NCI-H1417 treated with DMSO at 0.1 percent for 48 hours (cell line): ENCODE measurements around the gene TLCD3B.
"Not testable (repeated sequence)": the region's sequence is repeated elsewhere in the genome, so short reads cannot be mapped to it uniquely, and the experiment has no call there.

ENCODE experiments used
- DNase-seq: peaks from one replicate; lab custom pipeline; 2025; lab: John Stamatoyannopoulos, UW

Gene TLCD3B

GRCh38 chr16:30025574-30025973 lies 5.5 kb downstream of the TLCD3B start:
- no peak for DNase-seq

GRCh38 chr16:30025156-30025555 lies 5.9 kb downstream of the TLCD3B start:
- no peak for DNase-seq

- DNase-seq = no peak
Measured at GRCh38 chr16:30024451-30024850, 6.6 kb downstream of the TLCD3B start.

- DNase-seq = no peak
Measured at GRCh38 chr16:30023586-30023985, 7.5 kb downstream of the TLCD3B start.

GRCh38 chr16:30022887-30023286 lies 8.2 kb downstream of the TLCD3B start, which contains the start of gene C16orf92:
TSS of gene C16orf92 (plus strand) at chr16:30023198. CDS start at chr16:30023341, 143 bp downstream.
- DNase-seq = no peak

GRCh38 chr16:30018731-30019158 lies 12.3 kb downstream of the TLCD3B start:
- no peak for DNase-seq

GRCh38 chr16:30017937-30018336 lies 13.1 kb downstream of the TLCD3B start:
- not testable (repeated sequence) for DNase-seq

- no peak for DNase-seq
Measured at GRCh38 chr16:30017277-30017656, 13.8 kb downstream of the TLCD3B start.

- no peak for DNase-seq
Measured at GRCh38 chr16:30016555-30017276, 14.4 kb downstream of the TLCD3B start.

- not testable (repeated sequence) for DNase-seq
Measured at GRCh38 chr16:30015450-30015849, 15.6 kb downstream of the TLCD3B start.

GRCh38 chr16:30012598-30012997 lies 18.5 kb downstream of the TLCD3B start:
- DNase-seq = not testable (repeated sequence)

- no peak for DNase-seq
Measured at GRCh38 chr16:30011714-30012504, 19.2 kb downstream of the TLCD3B start.

GRCh38 chr16:30010844-30011713 lies 20.0 kb downstream of the TLCD3B start, which contains the start of gene DOC2A:
TSS of gene DOC2A (minus strand) at chr16:30011027. CDS start at chr16:30010222, 805 bp downstream.
- DNase-seq = no peak

- no peak for DNase-seq
Measured at GRCh38 chr16:30009990-30010843, 20.9 kb downstream of the TLCD3B start.

GRCh38 chr16:30009085-30009862 lies 21.8 kb downstream of the TLCD3B start:
- DNase-seq = no peak

GRCh38 chr16:30007378-30007895 lies 23.6 kb downstream of the TLCD3B start:
- no peak for DNase-seq

- no peak for DNase-seq
Measured at GRCh38 chr16:30006659-30007377, 24.3 kb downstream of the TLCD3B start.

GRCh38 chr16:30006095-30006473 lies 25.0 kb downstream of the TLCD3B start:
- DNase-seq = no peak

- no peak for DNase-seq
Measured at GRCh38 chr16:30005341-30006094, 25.6 kb downstream of the TLCD3B start.
